H9 (cell line): ENCODE data around the gene SEMA3C. TPM values are rescaled to one million over a fixed set of nuclear protein-coding genes. Genes with fewer than 3 reads are reported as not detected.

Experiments
- DNase-seq: peaks from one replicate; pipeline ENCODE4 v3.0.0-alpha.2; 2017
- H2AFZ ChIP-seq: one replicate; pipeline ENCODE4 v1.6.1; 2013; ENCODE audit warnings: mild to moderate bottlenecking, low read length, control low read depth, moderate library complexity
- H2AK5ac ChIP-seq: 2 replicates; pipeline ENCODE4 v1.6.1; 2013; ENCODE audit warnings: low read length, control low read depth, mixed read lengths; ENCODE audit not compliant: insufficient read length
- H2BK120ac ChIP-seq: one replicate; pipeline ENCODE4 v1.6.1; 2013; ENCODE audit warnings: low read depth, mild to moderate bottlenecking, low read length, control low read depth, inconsistent platforms; ENCODE audit not compliant: poor library complexity, severe bottlenecking
- H2BK12ac ChIP-seq: 2 replicates; pipeline ENCODE4 v1.6.1; 2013; ENCODE audit warnings: low read length, control low read depth, mixed read lengths, low read depth; ENCODE audit not compliant: insufficient read length
- H2BK15ac ChIP-seq: 2 replicates; pipeline ENCODE4 v1.6.1; 2013; ENCODE audit warnings: low read depth, low read length, control low read depth
- H2BK20ac ChIP-seq: one replicate; pipeline ENCODE4 v1.6.1; 2013; ENCODE audit warnings: low read depth, mild to moderate bottlenecking, low read length, control low read depth, inconsistent platforms; ENCODE audit not compliant: poor library complexity, severe bottlenecking
- H2BK5ac ChIP-seq: 2 replicates; pipeline ENCODE4 v1.6.1; 2013; ENCODE audit warnings: low read length, control low read depth, mixed read lengths; ENCODE audit not compliant: insufficient read length
- H3K14ac ChIP-seq: 2 replicates; pipeline ENCODE4 v1.6.1; 2013; ENCODE audit warnings: low read length, control low read depth; ENCODE audit not compliant: insufficient read depth
- H3K18ac ChIP-seq: 2 replicates; pipeline ENCODE4 v1.6.1; 2013; ENCODE audit warnings: low read depth, mild to moderate bottlenecking, mixed read lengths, low read length, control low read depth; ENCODE audit not compliant: insufficient read length
- H3K23ac ChIP-seq: 2 replicates; pipeline ENCODE4 v1.6.1; 2013; ENCODE audit warnings: low read length, control low read depth, mixed read lengths, low read depth; ENCODE audit not compliant: insufficient read length
- H3K23me2 ChIP-seq: 2 replicates; pipeline ENCODE4 v1.6.1; 2013; ENCODE audit warnings: low read depth, mild to moderate bottlenecking, mixed read lengths, low read length, control low read depth; ENCODE audit not compliant: insufficient read length, poor library complexity, severe bottlenecking
- H3K27ac ChIP-seq: 2 replicates; pipeline ENCODE4 v1.5.1; 2013; ENCODE audit warnings: low read length, control low read depth, mixed read lengths, low read depth; ENCODE audit not compliant: insufficient read length
- H3K27me3 ChIP-seq: 2 replicates; pipeline ENCODE4 v1.6.1; 2013; ENCODE audit warnings: low read length, control low read depth, inconsistent platforms; ENCODE audit not compliant: insufficient read depth
- H3K4ac ChIP-seq: 2 replicates; pipeline ENCODE4 v1.6.1; 2013; ENCODE audit warnings: low read depth, mild to moderate bottlenecking, control low read depth, inconsistent platforms, low read length, moderate library complexity
- H3K4me1 ChIP-seq: 2 replicates; pipeline ENCODE4 v1.6.1; 2013; ENCODE audit warnings: low read length, control low read depth, inconsistent platforms; ENCODE audit not compliant: insufficient read depth
- H3K4me2 ChIP-seq: 2 replicates; pipeline ENCODE4 v1.6.1; 2013; ENCODE audit warnings: low read length, control low read depth, mixed read lengths; ENCODE audit not compliant: insufficient read length, insufficient read depth
- H3K56ac ChIP-seq: 2 replicates; pipeline ENCODE4 v1.6.1; 2013; ENCODE audit warnings: low read depth, mild to moderate bottlenecking, mixed read lengths, low read length, control low read depth; ENCODE audit not compliant: insufficient read length
- H3K79me1 ChIP-seq: 2 replicates; pipeline ENCODE4 v1.6.1; 2013; ENCODE audit warnings: low read depth, mild to moderate bottlenecking, moderate library complexity, low read length, control low read depth, inconsistent platforms; ENCODE audit not compliant: insufficient read depth, poor library complexity, severe bottlenecking
- H3K79me2 ChIP-seq: 2 replicates; pipeline ENCODE4 v1.6.1; 2013; ENCODE audit warnings: low read length, control low read depth, inconsistent platforms; ENCODE audit not compliant: insufficient read depth
- H3K9ac ChIP-seq: 2 replicates; pipeline ENCODE4 v1.6.1; 2013; ENCODE audit warnings: low read length, control low read depth, mixed read lengths; ENCODE audit not compliant: insufficient read length; ENCODE audit errors: extremely low read depth
- H3K9me3 ChIP-seq: one replicate; pipeline ENCODE4 v1.6.1; 2013; ENCODE audit warnings: low read depth, low read length, inconsistent platforms; ENCODE audit not compliant: control insufficient read depth
- H3T11ph ChIP-seq: one replicate; pipeline ENCODE4 v1.6.1; 2013; ENCODE audit warnings: mild to moderate bottlenecking, low read length, control low read depth, inconsistent platforms
- H4K20me1 ChIP-seq: one replicate; pipeline ENCODE4 v1.6.1; 2013; ENCODE audit not compliant: control insufficient read depth, insufficient read length, insufficient read depth
- H4K5ac ChIP-seq: 2 replicates; pipeline ENCODE4 v1.6.1; 2013; ENCODE audit warnings: low read depth, mild to moderate bottlenecking, mixed read lengths, low read length, control low read depth; ENCODE audit not compliant: insufficient read length
- H4K8ac ChIP-seq: replicated peaks from 2 replicates; pipeline ENCODE4 v1.6.1; 2013; ENCODE audit warnings: low read length, control low read depth, mixed read lengths, low read depth; ENCODE audit not compliant: insufficient read length
- H4K91ac ChIP-seq: 2 replicates; pipeline ENCODE4 v1.6.1; 2013; ENCODE audit warnings: low read depth, mild to moderate bottlenecking, moderate library complexity, mixed read lengths, low read length, control low read depth; ENCODE audit not compliant: insufficient read length
- H3K27ac Mint-ChIP-seq, 3 experiments: 2 replicates in 2 of 3; 3 replicates in 1 of 3; pipeline ENCODE4 v1.8.0; 2020 to 2021; ENCODE audit warnings: mixed read lengths in 3 of 3, mild to moderate bottlenecking in 1 of 3, moderate library complexity in 1 of 3
- H3K27me3 Mint-ChIP-seq: 2 replicates; pipeline ENCODE4 v1.8.0; 2021; ENCODE audit warnings: low read depth, mild to moderate bottlenecking, moderate library complexity, mixed read lengths
- H3K36me3 Mint-ChIP-seq, 3 experiments: 2 replicates in 2 of 3; 3 replicates in 1 of 3; pipeline ENCODE4 v1.8.0; 2020 to 2021; ENCODE audit warnings: low read depth in 3 of 3, mixed read lengths in 3 of 3; ENCODE audit not compliant: insufficient read depth in 1 of 3
- H3K4me1 Mint-ChIP-seq, 2 experiments: 2 replicates each; pipeline ENCODE4 v1.8.0; 2020; ENCODE audit warnings: mixed read lengths in 2 of 2
- H3K4me3 Mint-ChIP-seq, 2 experiments: 2 replicates in 1 of 2; 3 replicates in 1 of 2; pipeline ENCODE4 v1.8.0; 2020 to 2021; ENCODE audit warnings: mild to moderate bottlenecking in 2 of 2, mixed read lengths in 2 of 2, moderate library complexity in 1 of 2
- H3K9me3 Mint-ChIP-seq, 2 experiments: 2 replicates in 1 of 2; 3 replicates in 1 of 2; pipeline ENCODE4 v1.8.0; 2020; ENCODE audit warnings: mild to moderate bottlenecking in 2 of 2, mixed read lengths in 2 of 2, moderate library complexity in 1 of 2
- CTCF ChIP-seq: fragments of 200-600 bp; sonication (generic); conservative IDR thresholded peaks from 3 replicates; pipeline ENCODE4 v1.8.0; 2021; ENCODE audit warnings: antibody characterized with exemption, mild to moderate bottlenecking
- WGBS: extraction: QIAGEN DNeasy Blood & Tissue Kit; methylation state at CpG from one replicate; pipeline ENCODE4 v1.1.7; 2013; ENCODE audit warnings: missing lambda C conversion rate, low lambda C conversion rate, mixed read lengths; ENCODE audit not compliant: insufficient read length; ENCODE audit errors: extremely low coverage; 5-methylcytosine and 5-hydroxymethylcytosine counted together
- total RNA-seq: library from RNA; stranded (reverse); gene quantifications from 2 replicates; pipeline ENCODE4 v1.2.1, GENCODE V29; 2021

The SEMA3C gene
- total RNA-seq, 1 experiment from 2014 or later = 1.6 TPM

DNA sequence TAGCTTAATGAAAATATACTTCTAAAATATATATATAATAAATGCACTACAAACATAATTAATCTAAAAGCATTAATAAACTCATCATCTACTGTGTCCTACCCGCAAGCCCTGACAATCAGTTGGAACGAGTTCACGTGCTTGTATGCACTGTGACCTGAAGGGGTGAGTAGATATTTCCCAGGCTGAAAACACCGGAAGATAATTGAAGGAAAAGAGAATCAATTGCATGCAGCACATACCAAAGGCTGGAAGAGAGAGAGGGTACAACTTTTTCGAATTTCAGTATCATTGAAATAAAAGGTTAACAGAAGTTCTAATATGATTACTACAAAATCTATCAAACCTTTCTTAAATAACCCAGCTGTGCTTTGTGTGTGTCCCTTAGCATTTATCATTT, 94.6 kb downstream of the SEMA3C start:
- no peaks in the 10 kb centered on the region for H3K79me2 ChIP-seq
- no peak overlapping the region for H3K23ac ChIP-seq
- no peak overlapping the region for H3K4ac ChIP-seq
- no peak overlapping the region for H2BK15ac ChIP-seq
- no peaks in the 10 kb centered on the region for H3K4me1 ChIP-seq
- no peaks in the 10 kb centered on the region for H4K20me1 ChIP-seq
- H3K4me2 ChIP-seq = no peak overlapping the region
- no peak overlapping the region for H4K8ac ChIP-seq
- H2AFZ ChIP-seq = no peak overlapping the region
- Mint-ChIP-seq H3K27ac (no peak overlapping the region), H3K4me3 (no peak overlapping the region), H3K27me3 (no peaks in the 10 kb centered on the region), H3K9me3 (no peaks in the 10 kb centered on the region), H3K4me1 (no peaks in the 10 kb centered on the region), H3K36me3 (no peaks in the 10 kb centered on the region)
- no peak overlapping the region for H3T11ph ChIP-seq
- H4K91ac ChIP-seq = no peak overlapping the region
- no peak overlapping the region for H3K27ac ChIP-seq
- TF ChIP-seq CTCF = no peak
- no peaks in the 10 kb centered on the region for H3K9me3 ChIP-seq
- no peak overlapping the region for H2BK12ac ChIP-seq
- no peak for DNase-seq
- H3K56ac ChIP-seq = no peak overlapping the region
- H2BK120ac ChIP-seq = no peak overlapping the region
- no peaks in the 10 kb centered on the region for H3K27me3 ChIP-seq
- H2BK5ac ChIP-seq = no peak overlapping the region
- H3K14ac ChIP-seq = no peak overlapping the region
- no peaks in the 10 kb centered on the region for H3K23me2 ChIP-seq
- no peak overlapping the region for H3K9ac ChIP-seq
- no CpG with 5 or more reads among the region's 5 CpGs for WGBS
- no peak overlapping the region for H3K18ac ChIP-seq
- no peak overlapping the region for H4K5ac ChIP-seq
- no peaks in the 10 kb centered on the region for H3K79me1 ChIP-seq
- no peak overlapping the region for H2AK5ac ChIP-seq
- no peak overlapping the region for H2BK20ac ChIP-seq
